A673 (cell line): ENCODE results near the gene TMEM232. TPM values are rescaled to one million over a fixed set of nuclear protein-coding genes. Genes with fewer than 3 reads are reported as not detected.

Experiments
- BruUV-seq: library from RNA; stranded (reverse); fragments of 400-500 nt; replicated peaks from 2 replicates; lab custom pipeline; 2021; lab: Mats Ljungman, UMichigan
- CTCF ChIA-PET: fragments of 300-600 bp; sonication (Branson Sonifier 250); formaldehyde crosslinking; loops from one replicate; lab custom pipeline; 2022; ENCODE audit warnings: antibody characterized with exemption; lab: Charles Lee
- POLR2A ChIA-PET: fragments of 300-600 bp; sonication (Branson Sonifier 250); formaldehyde crosslinking; loops from one replicate; lab custom pipeline; 2022; ENCODE audit warnings: antibody characterized with exemption; ENCODE audit not compliant: low non-redundant PET; lab: Charles Lee
- DNase-seq: peaks from one replicate; pipeline ENCODE4 v3.0.0-alpha.2; 2015; ENCODE audit warnings: low spot score
- H3K27ac ChIP-seq: fragments of 200-600 bp; sonication (generic); 2 replicates; pipeline ENCODE4 v1.5.1; 2016; ENCODE audit warnings: mixed run types, low read depth, mild to moderate bottlenecking, mixed read lengths, antibody characterized with exemption, low read length; ENCODE audit not compliant: poor library complexity, severe bottlenecking
- H3K27me3 ChIP-seq: fragments of 200-600 bp; sonication (generic); replicated peaks from 2 replicates; pipeline ENCODE4 v1.6.1; 2017; ENCODE audit warnings: mixed run types, low read depth, mild to moderate bottlenecking, mixed read lengths, antibody characterized with exemption, low read length; ENCODE audit not compliant: insufficient read depth, poor library complexity
- H3K36me3 ChIP-seq: fragments of 200-600 bp; sonication (generic); 2 replicates; pipeline ENCODE4 v1.6.1; 2016; ENCODE audit warnings: mixed run types, mild to moderate bottlenecking, mixed read lengths, antibody characterized with exemption, low read length; ENCODE audit not compliant: insufficient read depth, poor library complexity, severe bottlenecking
- H3K4me1 ChIP-seq: fragments of 200-600 bp; sonication (generic); 2 replicates; pipeline ENCODE4 v1.6.1; 2017; ENCODE audit warnings: mixed run types, mild to moderate bottlenecking, mixed read lengths, antibody characterized with exemption, low read length; ENCODE audit not compliant: insufficient read depth, poor library complexity, severe bottlenecking
- H3K4me3 ChIP-seq: fragments of 200-600 bp; sonication (generic); 2 replicates; pipeline ENCODE4 v1.5.1; 2016; ENCODE audit warnings: low read depth, mixed run types, mild to moderate bottlenecking, mixed read lengths, low read length; ENCODE audit not compliant: poor library complexity, severe bottlenecking
- H3K9me3 ChIP-seq: fragments of 200-600 bp; sonication (generic); 2 replicates; pipeline ENCODE4 v1.6.1; 2016; ENCODE audit warnings: mixed run types, low read depth, mild to moderate bottlenecking, mixed read lengths, antibody characterized with exemption, low read length; ENCODE audit not compliant: poor library complexity, severe bottlenecking
- CTCF ChIP-seq: fragments of 300-800, 200-600 bp; sonication (generic); conservative IDR thresholded peaks from 2 replicates; pipeline ENCODE4 v1.5.1; 2017; ENCODE audit warnings: low read depth, mild to moderate bottlenecking, antibody characterized with exemption, low read length, moderate library complexity, mixed read lengths
- EZH2 ChIP-seq: fragments of 200-600 bp; sonication (generic); IDR thresholded peaks from 2 replicates; pipeline ENCODE4 v1.6.1; 2017; ENCODE audit warnings: borderline replicate concordance, low read depth, mild to moderate bottlenecking, mixed read lengths, antibody characterized with exemption, low read length; ENCODE audit not compliant: poor library complexity, severe bottlenecking
- intact Hi-C: fragments of 100-400 bp; cut with micrococcal nuclease; formaldehyde crosslinking; loops from one replicate; pipeline ENCODE4 v1.10.0; 2022; ENCODE audit not compliant: unreplicated experiment
- total RNA-seq: library from RNA; stranded (reverse); gene quantifications from 2 replicates; pipeline ENCODE4 v1.2.3, GENCODE V29; 2021

Gene TMEM232
- total RNA-seq, 1 experiment from 2014 or later: 0.82 TPM

- BruUV-seq: no TSS peak
- intact Hi-C loops: no loop called here
- CTCF ChIA-PET: no interaction called here
Observed at GRCh38 chr5:110618941-110619340, 107.5 kb downstream of the TMEM232 start.

GRCh38 chr5:110616009-110616408, 110.5 kb downstream of the TMEM232 start:
- intact Hi-C loops: no loop called here
- no TSS peak for BruUV-seq
- POLR2A ChIA-PET: no interaction called here
- Histone ChIP-seq H3K27ac (no peak overlapping the region), H3K4me1 (no peaks in the 10 kb centered on the region), H3K27me3 (no peaks in the 10 kb centered on the region), H3K9me3 (peaks cover 8% of the 10 kb centered on the region), H3K4me3 (no peak overlapping the region), H3K36me3 (no peaks in the 10 kb centered on the region)
- TF ChIP-seq EZH2 (no peak), CTCF (no peak)
- DNase-seq: no peak
- CTCF ChIA-PET: no interaction called here

More at GRCh38 chr5:110618941-110619340, 107.5 kb downstream of the TMEM232 start:
- DNase-seq: no peak
- Histone ChIP-seq H3K27me3 (no peaks in the 10 kb centered on the region), H3K4me1 (no peaks in the 10 kb centered on the region), H3K4me3 (no peak overlapping the region), H3K36me3 (no peaks in the 10 kb centered on the region), H3K9me3 (peaks cover 8% of the 10 kb centered on the region), H3K27ac (no peak overlapping the region)
- TF ChIP-seq CTCF (no peak), EZH2 (no peak)
- POLR2A ChIA-PET: no interaction called here

GRCh38 chr5:110612794-110613247, 113.7 kb downstream of the TMEM232 start:
- Histone ChIP-seq H3K4me3 (no peak overlapping the region), H3K27me3 (no peaks in the 10 kb centered on the region), H3K27ac (no peak overlapping the region), H3K4me1 (no peaks in the 10 kb centered on the region), H3K9me3 (peaks cover 8% of the 10 kb centered on the region), H3K36me3 (no peaks in the 10 kb centered on the region)
- no peak for TF ChIP-seq EZH2
- TF ChIP-seq CTCF: no peak
- no peak for DNase-seq
- intact Hi-C loops: no loop called here
- BruUV-seq: no TSS peak
- ChIA-PET CTCF (no interaction called here), POLR2A (no interaction called here)
